Activated CD8-positive, alpha-beta memory T cell treated with anti-CD3 and anti-CD28 coated beads, Interleukin-2, amount 50 U/mL, for 24 hours (primary cell): Measurements from ENCODE around the gene UST.

Experiments
- DNase-seq: peaks from one replicate; pipeline ENCODE4 v3.0.0-alpha.2; 2020; ENCODE audit errors: extremely low read depth

UST gene

GRCh38 chr6:149118737-149119653, 372.2 kb downstream of the UST start:
- no peak for DNase-seq

GRCh38 chr6:149122850-149123821, 376.3 kb downstream of the UST start:
- DNase-seq, result no peak

GRCh38 chr6:149125309-149125708, 378.5 kb downstream of the UST start:
- no peak for DNase-seq
